Panc1 (cell line): ENCODE measurements around the gene SRRM4. TPM values are rescaled to one million over a fixed set of nuclear protein-coding genes. Genes with fewer than 3 reads are reported as not detected.

Experiments
- ATAC-seq: fragments of 200-7000 bp; cut with Tn5 transposase; 2 replicates; pipeline ENCODE4 v1.9.1; 2020; ENCODE audit warnings: mild to moderate bottlenecking, moderate library complexity
- BruUV-seq: library from RNA; stranded (reverse); fragments of 400-500 nt; replicated peaks from 2 replicates; lab custom pipeline; 2021; lab: Mats Ljungman, UMichigan
- CTCF ChIA-PET: fragments of 300-600 bp; sonication (Branson Sonifier 250); formaldehyde crosslinking; loops from one replicate; lab custom pipeline; 2022; ENCODE audit warnings: antibody characterized with exemption; lab: Charles Lee
- POLR2A ChIA-PET: fragments of 300-600 bp; sonication (Branson Sonifier 250); formaldehyde crosslinking; loops from one replicate; lab custom pipeline; 2022; ENCODE audit warnings: antibody characterized with exemption; lab: Charles Lee
- DNase-seq: peaks from one replicate; pipeline ENCODE4 v3.0.0-alpha.2; 2010; ENCODE audit warnings: low read depth, low spot score
- H3K27ac ChIP-seq: 2 replicates; pipeline ENCODE4 v1.5.1; 2011; ENCODE audit warnings: mild to moderate bottlenecking, low read length, inconsistent platforms
- H3K27me3 ChIP-seq: fragments of 200-500 bp; sonication (Bioruptor generic); 2 replicates; pipeline ENCODE4 v1.6.0; 2014; ENCODE audit warnings: low read length, inconsistent platforms; ENCODE audit not compliant: control insufficient read depth, insufficient read depth
- H3K36me3 ChIP-seq: fragments of 200-500 bp; sonication (Bioruptor generic); 2 replicates; pipeline ENCODE4 v1.5.1; 2014; ENCODE audit warnings: inconsistent platforms, mild to moderate bottlenecking, low read length, moderate library complexity; ENCODE audit not compliant: control insufficient read depth, insufficient read depth
- H3K4me1 ChIP-seq: 2 replicates; pipeline ENCODE4 v1.5.1; 2011; ENCODE audit warnings: inconsistent platforms, mild to moderate bottlenecking, low read length, moderate library complexity; ENCODE audit not compliant: control insufficient read depth, insufficient read depth
- H3K4me3 ChIP-seq, 2 experiments: 2 replicates each; pipeline ENCODE4 v1.5.1; 2011 to 2012; ENCODE audit warnings: low read depth in 2 of 2, low read length in 2 of 2, mild to moderate bottlenecking in 2 of 2, inconsistent platforms in 1 of 2, moderate library complexity in 1 of 2
- H3K9me3 ChIP-seq: fragments of 200-500 bp; sonication (Bioruptor generic); 2 replicates; pipeline ENCODE4 v1.5.1; 2014; ENCODE audit warnings: low read depth, mild to moderate bottlenecking, inconsistent platforms, low read length, moderate library complexity; ENCODE audit not compliant: control insufficient read depth, insufficient read depth
- POLR2AphosphoS5 ChIP-seq: IDR thresholded peaks from 2 replicates; pipeline ENCODE4 v1.6.1; 2012; ENCODE audit warnings: mild to moderate bottlenecking, low read depth, low read length, moderate library complexity
- SIN3A ChIP-seq: IDR thresholded peaks from 2 replicates; pipeline ENCODE4 v1.6.1; 2012; ENCODE audit warnings: low read depth, mild to moderate bottlenecking, low read length, moderate library complexity, borderline replicate concordance; ENCODE audit not compliant: insufficient read depth
- TCF7L2 ChIP-seq: IDR thresholded peaks from 2 replicates; pipeline ENCODE4 v1.6.1; 2011; ENCODE audit warnings: mild to moderate bottlenecking, low read depth, low read length, inconsistent platforms
- in situ Hi-C: cut with HindIII; loops from 2 replicates; pipeline ENCODE4 v1.10.0; 2016; ENCODE audit warnings: low sequenced_read_pairs, low pct_unique_long_range_greater_than_20kb
- intact Hi-C: fragments of 100-400 bp; cut with micrococcal nuclease; formaldehyde crosslinking; loops from one replicate; pipeline ENCODE4 v1.10.0; 2022; ENCODE audit not compliant: unreplicated experiment
- total RNA-seq: library from RNA; stranded (reverse); gene quantifications from one replicate; pipeline ENCODE4 v1.2.1, GENCODE V29; 2021; ENCODE audit not compliant: unreplicated experiment
- TF ChIP-seq, protein P1 (sequence below): fragments of 450-650 bp; IDR thresholded peaks from 2 replicates; pipeline ENCODE4 v1.5.1; 2017; ENCODE audit warnings: mild to moderate bottlenecking
- TF ChIP-seq, protein P2 (sequence below), 2 experiments: IDR thresholded peaks; 2 replicates each; pipeline ENCODE4 v1.6.1; 2011 to 2012; ENCODE audit warnings: low read depth in 2 of 2, control low read depth in 1 of 2, low read length in 1 of 2, mild to moderate bottlenecking in 1 of 2, moderate library complexity in 1 of 2; ENCODE audit not compliant: insufficient read depth in 1 of 2

The SRRM4 gene
- total RNA-seq, 1 experiment from 2014 or later: not detected

DNA sequence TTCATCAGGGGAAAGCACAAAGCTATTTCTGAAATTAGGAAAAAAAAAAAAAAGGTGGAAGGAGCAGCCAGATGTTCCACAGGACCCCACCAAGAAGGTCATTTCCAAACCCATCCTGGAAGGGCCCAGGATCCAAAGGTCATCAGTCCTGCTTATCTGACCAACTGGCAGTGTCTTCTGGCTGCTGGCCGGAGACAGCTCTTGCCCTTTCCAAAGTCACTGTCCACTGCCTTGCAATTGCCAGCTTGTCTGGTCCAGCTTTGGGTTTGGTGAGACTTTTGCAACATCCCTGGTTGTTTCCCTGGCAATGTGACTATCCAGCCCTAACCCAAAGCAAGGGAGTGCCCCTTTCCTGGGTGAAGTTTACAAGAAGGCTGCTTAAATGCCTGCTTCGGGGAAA is 178.5 kb downstream of the SRRM4 start:
- peaks cover 11% of the 10 kb centered on the region; the same call in 1 of the 2 replicates for H3K27me3 ChIP-seq
- ChIA-PET POLR2A (no interaction called here), CTCF (no interaction called here)
- in situ Hi-C loops: no loop called here
- TF ChIP-seq POLR2AphosphoS5: no peak
- TF ChIP-seq, protein P1, sequence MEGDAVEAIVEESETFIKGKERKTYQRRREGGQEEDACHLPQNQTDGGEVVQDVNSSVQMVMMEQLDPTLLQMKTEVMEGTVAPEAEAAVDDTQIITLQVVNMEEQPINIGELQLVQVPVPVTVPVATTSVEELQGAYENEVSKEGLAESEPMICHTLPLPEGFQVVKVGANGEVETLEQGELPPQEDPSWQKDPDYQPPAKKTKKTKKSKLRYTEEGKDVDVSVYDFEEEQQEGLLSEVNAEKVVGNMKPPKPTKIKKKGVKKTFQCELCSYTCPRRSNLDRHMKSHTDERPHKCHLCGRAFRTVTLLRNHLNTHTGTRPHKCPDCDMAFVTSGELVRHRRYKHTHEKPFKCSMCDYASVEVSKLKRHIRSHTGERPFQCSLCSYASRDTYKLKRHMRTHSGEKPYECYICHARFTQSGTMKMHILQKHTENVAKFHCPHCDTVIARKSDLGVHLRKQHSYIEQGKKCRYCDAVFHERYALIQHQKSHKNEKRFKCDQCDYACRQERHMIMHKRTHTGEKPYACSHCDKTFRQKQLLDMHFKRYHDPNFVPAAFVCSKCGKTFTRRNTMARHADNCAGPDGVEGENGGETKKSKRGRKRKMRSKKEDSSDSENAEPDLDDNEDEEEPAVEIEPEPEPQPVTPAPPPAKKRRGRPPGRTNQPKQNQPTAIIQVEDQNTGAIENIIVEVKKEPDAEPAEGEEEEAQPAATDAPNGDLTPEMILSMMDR: no peak
- no peak for TF ChIP-seq SIN3A
- TF ChIP-seq, protein P2, sequence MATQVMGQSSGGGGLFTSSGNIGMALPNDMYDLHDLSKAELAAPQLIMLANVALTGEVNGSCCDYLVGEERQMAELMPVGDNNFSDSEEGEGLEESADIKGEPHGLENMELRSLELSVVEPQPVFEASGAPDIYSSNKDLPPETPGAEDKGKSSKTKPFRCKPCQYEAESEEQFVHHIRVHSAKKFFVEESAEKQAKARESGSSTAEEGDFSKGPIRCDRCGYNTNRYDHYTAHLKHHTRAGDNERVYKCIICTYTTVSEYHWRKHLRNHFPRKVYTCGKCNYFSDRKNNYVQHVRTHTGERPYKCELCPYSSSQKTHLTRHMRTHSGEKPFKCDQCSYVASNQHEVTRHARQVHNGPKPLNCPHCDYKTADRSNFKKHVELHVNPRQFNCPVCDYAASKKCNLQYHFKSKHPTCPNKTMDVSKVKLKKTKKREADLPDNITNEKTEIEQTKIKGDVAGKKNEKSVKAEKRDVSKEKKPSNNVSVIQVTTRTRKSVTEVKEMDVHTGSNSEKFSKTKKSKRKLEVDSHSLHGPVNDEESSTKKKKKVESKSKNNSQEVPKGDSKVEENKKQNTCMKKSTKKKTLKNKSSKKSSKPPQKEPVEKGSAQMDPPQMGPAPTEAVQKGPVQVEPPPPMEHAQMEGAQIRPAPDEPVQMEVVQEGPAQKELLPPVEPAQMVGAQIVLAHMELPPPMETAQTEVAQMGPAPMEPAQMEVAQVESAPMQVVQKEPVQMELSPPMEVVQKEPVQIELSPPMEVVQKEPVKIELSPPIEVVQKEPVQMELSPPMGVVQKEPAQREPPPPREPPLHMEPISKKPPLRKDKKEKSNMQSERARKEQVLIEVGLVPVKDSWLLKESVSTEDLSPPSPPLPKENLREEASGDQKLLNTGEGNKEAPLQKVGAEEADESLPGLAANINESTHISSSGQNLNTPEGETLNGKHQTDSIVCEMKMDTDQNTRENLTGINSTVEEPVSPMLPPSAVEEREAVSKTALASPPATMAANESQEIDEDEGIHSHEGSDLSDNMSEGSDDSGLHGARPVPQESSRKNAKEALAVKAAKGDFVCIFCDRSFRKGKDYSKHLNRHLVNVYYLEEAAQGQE (IDR thresholded peaks at IDR 0.05; ENCODE audit: insufficient read depth in 1 of 2, low read depth in 2 of 2, low read length in 1 of 2): no peak
- no peak for TF ChIP-seq TCF7L2
- no TSS peak for BruUV-seq
- no peak overlapping the region for H3K4me3 ChIP-seq
- ATAC-seq (no peak), DNase-seq (no peak)
- intact Hi-C loops: no loop called here
- no peaks in the 10 kb centered on the region for H3K4me1 ChIP-seq
- no peaks in the 10 kb centered on the region for H3K9me3 ChIP-seq
- H3K27ac ChIP-seq: no peak overlapping the region
- H3K36me3 ChIP-seq: no peaks in the 10 kb centered on the region

DNA sequence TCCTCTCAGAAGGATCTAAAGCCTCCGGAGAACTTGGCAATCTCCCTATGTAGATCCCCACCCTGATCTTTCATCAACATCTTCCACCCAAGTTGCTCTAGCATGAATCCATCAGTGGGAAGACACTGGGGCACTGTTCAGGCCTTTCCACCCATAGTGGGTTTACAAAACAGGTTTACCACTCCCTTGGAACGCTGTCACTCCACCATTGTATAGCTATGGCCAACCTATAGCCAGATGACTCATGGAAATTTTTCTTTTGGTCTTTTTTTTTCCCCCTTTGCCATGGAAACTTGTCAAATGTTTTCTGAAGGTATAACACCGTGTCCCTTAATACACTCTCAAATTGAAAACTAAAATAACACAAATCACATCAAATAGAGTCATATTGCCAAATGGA is 186.6 kb downstream of the SRRM4 start:
- in situ Hi-C loops: no loop called here
- ATAC-seq: no peak

More for the DNA sequence above, 186.6 kb downstream of the SRRM4 start:
- no peaks in the 10 kb centered on the region for H3K4me1 ChIP-seq
- TF ChIP-seq, protein P2 (IDR thresholded peaks at IDR 0.05; ENCODE audit: insufficient read depth in 1 of 2, low read depth in 2 of 2, low read length in 1 of 2): no peak
- no peaks in the 10 kb centered on the region for H3K36me3 ChIP-seq
- intact Hi-C loops: no loop called here
- no TSS peak for BruUV-seq
- no peaks in the 10 kb centered on the region for H3K9me3 ChIP-seq
- ChIA-PET POLR2A (no interaction called here), CTCF (no interaction called here)
- no peak for DNase-seq
- peaks cover 31% of the 10 kb centered on the region for H3K27me3 ChIP-seq
- no peak overlapping the region for H3K27ac ChIP-seq
- H3K4me3 ChIP-seq: no peak overlapping the region
